ENCODE data around the gene KCNE5. TPM values are rescaled to one million over a fixed set of nuclear protein-coding genes. Genes with fewer than 3 reads are reported as not detected.

KCNE5 gene
- total RNA-seq, 2 experiments from 2014 or later = not detected

- no peaks in the 10 kb centered on the region for H3K27me3 Mint-ChIP-seq
- intact Hi-C loops (cut with DNase I, micrococcal nuclease) = no loop called here
- H3K9me3 Mint-ChIP-seq = no peaks in the 10 kb centered on the region
- ChIA-PET CTCF (no interaction called here), POLR2A (no interaction called here)
- H3K27me3 ChIP-seq (ENCODE audit: control insufficient read depth in 1 of 2, insufficient read depth in 2 of 2, low read length in 2 of 2) = no peaks in the 10 kb centered on the region
- H3K4me3 Mint-ChIP-seq = no peak overlapping the region
- no peaks in the 10 kb centered on the region for H3K4me1 ChIP-seq (ENCODE audit: insufficient read depth, low read length)
- no peaks in the 10 kb centered on the region for H3K36me3 ChIP-seq (ENCODE audit: insufficient read depth, low read length)
- H3K4me3 ChIP-seq (ENCODE audit: low read length) = no peak overlapping the region
- no peaks in the 10 kb centered on the region for H3K9me3 ChIP-seq (ENCODE audit: control insufficient read depth in 1 of 2, insufficient read depth in 1 of 2, low read length in 2 of 2)
- no peak overlapping the region for H3K27ac Mint-ChIP-seq
- no peaks in the 10 kb centered on the region for H3K36me3 Mint-ChIP-seq (ENCODE audit: low read depth)
- TF ChIP-seq CTCF (IDR thresholded peaks at IDR 0.05) = no peak
- H3K27ac ChIP-seq (ENCODE audit: low read depth in 1 of 2, low read length in 2 of 2) = no peak overlapping the region
- ATAC-seq (ENCODE audit: poor library complexity) = no peak
- H3K4me1 Mint-ChIP-seq (ENCODE audit: low read depth) = no peaks in the 10 kb centered on the region
- no peak for DNase-seq
Observed at GRCh38 chrX:109623997-109624396, 975 bp downstream of the KCNE5 start.

DNA sequence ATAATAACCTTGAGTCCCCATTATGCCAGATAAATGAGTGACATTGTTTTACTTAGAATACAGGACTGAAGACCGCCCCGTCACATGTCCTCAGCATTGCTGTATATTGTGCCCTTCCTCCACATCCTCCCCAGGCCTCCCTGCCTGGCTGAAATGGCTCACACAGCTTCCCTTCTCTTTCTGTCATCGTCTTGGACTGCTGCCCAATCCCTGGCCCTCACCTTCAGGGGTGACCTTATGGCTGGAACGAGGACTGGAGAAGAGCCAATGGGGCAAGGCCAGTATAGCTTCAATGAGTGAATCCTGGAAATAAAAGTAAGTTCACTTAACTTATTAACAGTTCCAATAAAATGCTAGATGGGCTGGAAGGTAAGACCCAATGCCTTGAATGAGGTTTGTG is 2.7 kb downstream of the KCNE5 start:
- no peak overlapping the region for H3K4me3 Mint-ChIP-seq
- no peak for DNase-seq
- Histone ChIP-seq H3K36me3 (ENCODE audit: insufficient read depth, low read length) (no peaks in the 10 kb centered on the region), H3K27ac (ENCODE audit: low read depth in 1 of 2, low read length in 2 of 2) (no peak overlapping the region), H3K9me3 (ENCODE audit: control insufficient read depth in 1 of 2, insufficient read depth in 1 of 2, low read length in 2 of 2) (no peaks in the 10 kb centered on the region), H3K27me3 (ENCODE audit: control insufficient read depth in 1 of 2, insufficient read depth in 2 of 2, low read length in 2 of 2) (no peaks in the 10 kb centered on the region), H3K4me1 (ENCODE audit: insufficient read depth, low read length) (no peaks in the 10 kb centered on the region), H3K4me3 (ENCODE audit: low read length) (no peak overlapping the region)
- no peaks in the 10 kb centered on the region for H3K9me3 Mint-ChIP-seq
- no peaks in the 10 kb centered on the region for H3K4me1 Mint-ChIP-seq (ENCODE audit: low read depth)
- no peak for TF ChIP-seq CTCF (IDR thresholded peaks at IDR 0.05)
- intact Hi-C loops (cut with DNase I, micrococcal nuclease) = no loop called here
- no peak overlapping the region for H3K27ac Mint-ChIP-seq
- H3K36me3 Mint-ChIP-seq (ENCODE audit: low read depth) = no peaks in the 10 kb centered on the region
- CTCF ChIA-PET = no interaction called here
- POLR2A ChIA-PET = no interaction called here
- no peaks in the 10 kb centered on the region for H3K27me3 Mint-ChIP-seq
- ATAC-seq (ENCODE audit: poor library complexity) = no peak

GRCh38 chrX:109619771-109620170 is 5.2 kb downstream of the KCNE5 start:
- DNase-seq (no peak), ATAC-seq (ENCODE audit: poor library complexity) (no peak)
- no peaks in the 10 kb centered on the region for H3K27me3 ChIP-seq (ENCODE audit: control insufficient read depth in 1 of 2, insufficient read depth in 2 of 2, low read length in 2 of 2)
- H3K9me3 Mint-ChIP-seq = no peaks in the 10 kb centered on the region
- no peak overlapping the region for H3K4me3 ChIP-seq (ENCODE audit: low read length)
- no peak overlapping the region for H3K27ac Mint-ChIP-seq
- intact Hi-C loops (cut with DNase I, micrococcal nuclease) = no loop called here
- no peaks in the 10 kb centered on the region for H3K4me1 ChIP-seq (ENCODE audit: insufficient read depth, low read length)
- ChIA-PET POLR2A (no interaction called here), CTCF (no interaction called here)
- H3K36me3 Mint-ChIP-seq (ENCODE audit: low read depth) = no peaks in the 10 kb centered on the region
- H3K27me3 Mint-ChIP-seq = no peaks in the 10 kb centered on the region
- no peak overlapping the region for H3K27ac ChIP-seq (ENCODE audit: low read depth in 1 of 2, low read length in 2 of 2)
- H3K4me3 Mint-ChIP-seq = no peak overlapping the region
- no peak for TF ChIP-seq CTCF (IDR thresholded peaks at IDR 0.05)
- no peaks in the 10 kb centered on the region for H3K36me3 ChIP-seq (ENCODE audit: insufficient read depth, low read length)
- no peaks in the 10 kb centered on the region for H3K4me1 Mint-ChIP-seq (ENCODE audit: low read depth)
- no peaks in the 10 kb centered on the region for H3K9me3 ChIP-seq (ENCODE audit: control insufficient read depth in 1 of 2, insufficient read depth in 1 of 2, low read length in 2 of 2)

All from CD4-positive, alpha-beta T cell (primary cell).